ENCODE measurements around the gene RYR3.

- TF ChIP-seq CTCF (conservative IDR thresholded peaks at IDR 0.05; ENCODE audit: low read depth, low read length) (no peak), EZH2 (IDR thresholded peaks at IDR 0.05; ENCODE audit: low read length, unreplicated experiment) (no peak)
These were observed 7.1 kb downstream of the RYR3 start for GRCh38 chr15:33317896-33318295.
